ENCODE measurements around the gene ZNF582. TPM values are rescaled to one million over a fixed set of nuclear protein-coding genes. Genes with fewer than 3 reads are reported as not detected.

ZNF582 gene
- total and polyA plus RNA-seq, 2 donors (not counting 1 experiment from before 2014, with no cell fraction given), result 4.8 to 10.0 TPM

GRCh38 chr19:56398809-56399208 is 5.5 kb upstream of the ZNF582 start:
- Histone ChIP-seq H3K9me3 (ENCODE audit: control extremely low read depth in 1 of 3, control insufficient read depth in 2 of 3, insufficient read depth in 1 of 3, low read length in 2 of 3) (peaks cover 9 to 40% (median 39%) of the 10 kb centered on the region in 3 donors), H3K4me3 (ENCODE audit: control extremely low read depth in 1 of 5, extremely low read depth in 1 of 5, insufficient read depth in 1 of 5, low read depth in 2 of 5, low read length in 4 of 5) (no peak overlapping the region), H3K4me1 (ENCODE audit: control insufficient read depth in 2 of 2, insufficient read depth in 2 of 2, low read length in 2 of 2) (peaks cover 8 to 9% of the 10 kb centered on the region in 2 donors), H3K79me2 (ENCODE audit: control insufficient read depth, insufficient read depth, low read length) (peaks cover 11% of the 10 kb centered on the region), H3K9ac (ENCODE audit: low read length) (no peak overlapping the region), H2AFZ (ENCODE audit: insufficient read depth, low read depth, low read length, poor library complexity, severe bottlenecking) (no peak overlapping the region), H3K36me3 (replicated peaks in 1 of 2; ENCODE audit: control extremely low read depth in 1 of 2, control insufficient read depth in 1 of 2, extremely low read depth in 1 of 2, insufficient read depth in 2 of 2, low read length in 1 of 2) (peaks cover 11% of the 10 kb centered on the region in 2 experiments), H4K20me1 (ENCODE audit: control insufficient read depth, insufficient read depth, low read length, poor library complexity, severe bottlenecking) (no peaks in the 10 kb centered on the region), H3K4me2 (replicated peaks; ENCODE audit: low read depth, low read length, poor library complexity, severe bottlenecking) (no peak overlapping the region), H3K27me3 (replicated peaks in 1 of 4; ENCODE audit: control extremely low read depth in 1 of 4, control insufficient read depth in 3 of 4, insufficient read depth in 4 of 4, low read length in 3 of 4) (no peaks in the 10 kb centered on the region), H3K27ac (ENCODE audit: low read length in 2 of 2) (no peak overlapping the region)
- CTCF ChIA-PET, result interaction anchor here (1.5 kb wide), 1 partner anchor 8 kb away, joined by 4 read pairs; no protein-coding TSS in a partner anchor
- Mint-ChIP-seq H3K4me3 (no peak overlapping the region), H3K9me3 (ENCODE audit: insufficient read depth) (peaks cover 13% of the 10 kb centered on the region), H3K4me1 (peaks cover 13% of the 10 kb centered on the region), H3K27me3 (no peaks in the 10 kb centered on the region), H3K27ac (no peak overlapping the region)
- DNase-seq (no peak), ATAC-seq (ENCODE audit: low read depth) (no peak)
- POLR2A ChIA-PET, result no interaction called here
- intact Hi-C loops (cut with micrococcal nuclease), result no loop called here
- WGBS (ENCODE audit: insufficient coverage), result over 99% methylated on average over 5 of the region's 5 CpGs
- TF ChIP-seq, protein P1, sequence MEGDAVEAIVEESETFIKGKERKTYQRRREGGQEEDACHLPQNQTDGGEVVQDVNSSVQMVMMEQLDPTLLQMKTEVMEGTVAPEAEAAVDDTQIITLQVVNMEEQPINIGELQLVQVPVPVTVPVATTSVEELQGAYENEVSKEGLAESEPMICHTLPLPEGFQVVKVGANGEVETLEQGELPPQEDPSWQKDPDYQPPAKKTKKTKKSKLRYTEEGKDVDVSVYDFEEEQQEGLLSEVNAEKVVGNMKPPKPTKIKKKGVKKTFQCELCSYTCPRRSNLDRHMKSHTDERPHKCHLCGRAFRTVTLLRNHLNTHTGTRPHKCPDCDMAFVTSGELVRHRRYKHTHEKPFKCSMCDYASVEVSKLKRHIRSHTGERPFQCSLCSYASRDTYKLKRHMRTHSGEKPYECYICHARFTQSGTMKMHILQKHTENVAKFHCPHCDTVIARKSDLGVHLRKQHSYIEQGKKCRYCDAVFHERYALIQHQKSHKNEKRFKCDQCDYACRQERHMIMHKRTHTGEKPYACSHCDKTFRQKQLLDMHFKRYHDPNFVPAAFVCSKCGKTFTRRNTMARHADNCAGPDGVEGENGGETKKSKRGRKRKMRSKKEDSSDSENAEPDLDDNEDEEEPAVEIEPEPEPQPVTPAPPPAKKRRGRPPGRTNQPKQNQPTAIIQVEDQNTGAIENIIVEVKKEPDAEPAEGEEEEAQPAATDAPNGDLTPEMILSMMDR (IDR thresholded peaks at IDR 0.05), result no peak
- no peak for TF ChIP-seq EZH2 (IDR thresholded peaks at IDR 0.05; ENCODE audit: borderline replicate concordance, insufficient read depth, low read depth, low read length, poor library complexity, severe bottlenecking)

DNA sequence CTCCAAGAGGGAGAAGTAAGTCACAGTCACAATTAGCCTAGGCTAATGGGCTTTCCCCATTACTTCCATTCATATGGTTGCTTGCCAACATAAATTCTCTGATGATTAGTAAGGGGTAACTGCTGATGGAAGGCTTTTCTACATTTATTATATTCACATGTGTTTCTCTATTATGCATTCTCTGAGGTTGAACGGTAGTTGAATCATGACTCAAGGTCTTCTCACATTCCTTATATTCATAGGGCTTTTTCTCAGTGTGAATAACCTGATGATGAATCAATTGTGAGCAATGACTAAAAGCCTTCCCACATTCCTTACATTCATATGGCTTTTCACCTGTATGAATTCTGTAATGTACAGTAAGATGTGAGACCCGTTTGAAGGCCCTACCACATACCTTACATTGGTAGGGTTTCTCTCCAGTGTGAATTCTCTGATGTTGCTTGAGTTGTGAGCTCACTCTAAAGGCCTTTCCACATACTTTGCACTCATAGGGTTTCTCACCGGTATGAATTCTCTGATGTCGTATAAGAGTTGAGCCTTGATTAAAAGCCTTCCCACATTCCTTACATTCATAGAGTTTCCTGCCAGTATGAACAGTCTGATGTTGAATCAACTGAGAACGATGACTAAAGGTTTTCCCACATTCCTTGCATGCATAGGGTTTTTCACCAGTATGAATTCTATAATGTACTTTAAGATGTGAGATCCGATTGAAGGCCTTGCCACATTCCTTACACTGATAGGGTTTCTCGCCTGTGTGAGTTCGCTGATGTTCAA is 9.3 kb downstream of the ZNF582 start:
- no peaks in the 10 kb centered on the region for H3K27me3 ChIP-seq (replicated peaks in 1 of 4; ENCODE audit: control extremely low read depth in 1 of 4, control insufficient read depth in 3 of 4, insufficient read depth in 4 of 4, low read length in 3 of 4)
- ATAC-seq (ENCODE audit: low read depth), result no peak
- Mint-ChIP-seq H3K27me3 (no peaks in the 10 kb centered on the region), H3K4me3 (no peak overlapping the region), H3K4me1 (no peaks in the 10 kb centered on the region), H3K27ac (no peak overlapping the region), H3K9me3 (ENCODE audit: insufficient read depth) (peaks cover 16% of the 10 kb centered on the region)
- 100% methylated on average over 2 of the region's 8 CpGs for WGBS (ENCODE audit: insufficient coverage)
- CTCF ChIA-PET, result no interaction called here
- peaks cover 10 to 39% (median 34%) of the 10 kb centered on the region in 3 donors for H3K9me3 ChIP-seq (ENCODE audit: control extremely low read depth in 1 of 3, control insufficient read depth in 2 of 3, insufficient read depth in 1 of 3, low read length in 2 of 3)
- TF ChIP-seq, protein P1 (IDR thresholded peaks at IDR 0.05), result no peak
- TF ChIP-seq EZH2 (IDR thresholded peaks at IDR 0.05; ENCODE audit: borderline replicate concordance, insufficient read depth, low read depth, low read length, poor library complexity, severe bottlenecking), result no peak
- no peak overlapping the region for H3K27ac ChIP-seq (ENCODE audit: low read length in 2 of 2)
- no peak overlapping the region for H3K4me2 ChIP-seq (replicated peaks; ENCODE audit: low read depth, low read length, poor library complexity, severe bottlenecking)
- POLR2A ChIA-PET, result no interaction called here
- no peak overlapping the region for H3K4me3 ChIP-seq (ENCODE audit: control extremely low read depth in 1 of 5, extremely low read depth in 1 of 5, insufficient read depth in 1 of 5, low read depth in 2 of 5, low read length in 4 of 5)
- H4K20me1 ChIP-seq (ENCODE audit: control insufficient read depth, insufficient read depth, low read length, poor library complexity, severe bottlenecking), result no peaks in the 10 kb centered on the region
- DNase-seq, result no peak
- no peaks in the 10 kb centered on the region for H3K4me1 ChIP-seq (ENCODE audit: control insufficient read depth in 2 of 2, insufficient read depth in 2 of 2, low read length in 2 of 2)
- H2AFZ ChIP-seq (ENCODE audit: insufficient read depth, low read depth, low read length, poor library complexity, severe bottlenecking), result no peak overlapping the region
- peaks cover 1 to 7% of the 10 kb centered on the region in 2 experiments for H3K36me3 ChIP-seq (replicated peaks in 1 of 2; ENCODE audit: control extremely low read depth in 1 of 2, control insufficient read depth in 1 of 2, extremely low read depth in 1 of 2, insufficient read depth in 2 of 2, low read length in 1 of 2)
- no peak overlapping the region for H3K9ac ChIP-seq (ENCODE audit: low read length)
- intact Hi-C loops (cut with micrococcal nuclease), result no loop called here
- no peaks in the 10 kb centered on the region for H3K79me2 ChIP-seq (ENCODE audit: control insufficient read depth, insufficient read depth, low read length)

Measured in B cell (primary cell).